ENCODE data around the gene HRH2.

HRH2 gene

GRCh38 chr5:175624316-175624715 is 33.6 kb upstream of the HRH2 start:
- no peak for DNase-seq (ENCODE audit: low read depth in 1 of 2, low spot score in 1 of 2)
- no peak for TF ChIP-seq POLR2AphosphoS5 (IDR thresholded peaks at IDR 0.05; ENCODE audit: low read depth)
- no peak for TF ChIP-seq CTCF (IDR thresholded peaks at IDR 0.05; ENCODE audit: insufficient read depth, low read length)
- TF ChIP-seq SPI1 (IDR thresholded peaks at IDR 0.05; ENCODE audit: borderline replicate concordance, low read depth) = no peak
- no peak for TF ChIP-seq REST (IDR thresholded peaks at IDR 0.05; ENCODE audit: insufficient replicate concordance, low read depth)
- TF ChIP-seq GABPA (IDR thresholded peaks at IDR 0.05; ENCODE audit: low read depth) = no peak
- H3K27me3 ChIP-seq (ENCODE audit: insufficient read depth, poor library complexity, severe bottlenecking) = no peaks in the 10 kb centered on the region
- no peak overlapping the region for H3K27ac ChIP-seq (replicated peaks)
- no peak overlapping the region for H3K4me3 ChIP-seq (replicated peaks; ENCODE audit: insufficient read depth, low read length)

- no peak for DNase-seq (ENCODE audit: low read depth in 1 of 2, low spot score in 1 of 2)
- no peaks in the 10 kb centered on the region for H3K27me3 ChIP-seq (ENCODE audit: insufficient read depth, poor library complexity, severe bottlenecking)
- TF ChIP-seq SPI1 (IDR thresholded peaks at IDR 0.05; ENCODE audit: borderline replicate concordance, low read depth) (no peak), REST (IDR thresholded peaks at IDR 0.05; ENCODE audit: insufficient replicate concordance, low read depth) (no peak), GABPA (IDR thresholded peaks at IDR 0.05; ENCODE audit: low read depth) (no peak), POLR2AphosphoS5 (IDR thresholded peaks at IDR 0.05; ENCODE audit: low read depth) (no peak), CTCF (IDR thresholded peaks at IDR 0.05; ENCODE audit: insufficient read depth, low read length) (no peak)
Observed at GRCh38 chr5:175627005-175627404, 30.9 kb upstream of the HRH2 start.

GRCh38 chr5:175627739-175628138 is 30.1 kb upstream of the HRH2 start:
- no peak for DNase-seq (ENCODE audit: low read depth in 1 of 2, low spot score in 1 of 2)
- Histone ChIP-seq H3K4me3 (replicated peaks; ENCODE audit: insufficient read depth, low read length) (no peak overlapping the region), H3K27ac (replicated peaks) (no peak overlapping the region), H3K27me3 (ENCODE audit: insufficient read depth, poor library complexity, severe bottlenecking) (no peaks in the 10 kb centered on the region)
- TF ChIP-seq GABPA (IDR thresholded peaks at IDR 0.05; ENCODE audit: low read depth) (no peak), REST (IDR thresholded peaks at IDR 0.05; ENCODE audit: insufficient replicate concordance, low read depth) (no peak), POLR2AphosphoS5 (IDR thresholded peaks at IDR 0.05; ENCODE audit: low read depth) (no peak), SPI1 (IDR thresholded peaks at IDR 0.05; ENCODE audit: borderline replicate concordance, low read depth) (no peak), CTCF (IDR thresholded peaks at IDR 0.05; ENCODE audit: insufficient read depth, low read length) (no peak)

More at GRCh38 chr5:175627005-175627404, 30.9 kb upstream of the HRH2 start:
- H3K27ac ChIP-seq (replicated peaks) = no peak overlapping the region
- H3K4me3 ChIP-seq (replicated peaks; ENCODE audit: insufficient read depth, low read length) = no peak overlapping the region

Measured in HL-60 (cell line).